HG02571 (cell line): ENCODE data around the gene ZNF227.
"Not testable (repeated sequence)": the region's sequence is repeated elsewhere in the genome, so short reads cannot be mapped to it uniquely, and the experiment has no call there.

Experiments used
- ATAC-seq: cut with Tn5 transposase; IDR thresholded peaks from one replicate; pipeline ENCODE4 v1.9.1; 2021; ENCODE audit warnings: mild to moderate bottlenecking, moderate library complexity; ENCODE audit not compliant: unreplicated experiment

The ZNF227 gene

GRCh38 chr19:44212250-44212865 lies at the start of gene ZNF227:
ZNF227 (plus strand) TSS chr19:44212532; CDS start chr19:44217793, 5,261 bp downstream.
- peak; percentile 76 for ATAC-seq

DNA sequence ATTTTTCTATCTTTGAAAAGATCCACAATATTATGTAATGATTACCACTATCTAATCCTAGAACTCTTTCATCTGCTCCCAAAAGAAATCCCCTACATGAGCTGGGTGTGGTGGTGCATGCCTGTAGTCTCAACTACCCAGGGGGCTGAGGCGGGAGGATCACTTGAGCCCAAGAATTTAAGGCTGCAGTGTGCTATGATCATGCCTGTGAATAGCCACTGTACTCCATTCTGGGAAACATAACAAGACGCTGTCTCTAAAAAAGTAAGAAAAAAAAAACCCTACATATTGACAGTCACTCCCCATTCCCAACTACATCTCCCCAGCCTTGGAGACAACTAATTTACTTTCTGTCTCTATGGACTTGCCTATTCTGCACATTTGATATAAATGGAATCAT lies 48.5 kb upstream of the ZNF227 start:
- no peak for ATAC-seq

DNA sequence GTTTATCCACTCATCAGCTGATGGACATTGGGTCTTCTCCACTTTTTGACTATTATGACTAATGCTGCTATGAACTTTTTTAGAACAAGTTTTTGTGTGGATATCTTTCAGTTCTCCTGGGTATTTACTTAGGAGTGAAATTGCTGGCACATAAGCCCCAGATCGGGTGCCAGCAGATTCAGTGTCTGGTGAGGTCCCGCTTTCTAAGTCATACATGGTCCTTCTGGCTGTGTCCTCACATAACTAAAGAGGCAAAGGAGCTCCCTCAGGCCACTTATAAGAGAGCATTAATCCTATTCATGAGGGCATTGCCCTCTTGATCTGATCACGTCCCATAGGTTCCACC lies 48.0 kb upstream of the ZNF227 start:
- ATAC-seq = no peak

- ATAC-seq = peak; percentile 92
Measured at GRCh38 chr19:44164673-44165512, 47.4 kb upstream of the ZNF227 start, which contains the start of gene ZNF226. ZNF226 (plus strand) TSS chr19:44165100; CDS start chr19:44170081, 4,981 bp downstream.

- ATAC-seq = not testable (repeated sequence)
Measured at GRCh38 chr19:44170660-44171059, 41.7 kb upstream of the ZNF227 start.

- ATAC-seq = no peak
Measured at GRCh38 chr19:44176590-44176989, 35.7 kb upstream of the ZNF227 start.

GRCh38 chr19:44180968-44181367 lies 31.4 kb upstream of the ZNF227 start:
- no peak for ATAC-seq

DNA sequence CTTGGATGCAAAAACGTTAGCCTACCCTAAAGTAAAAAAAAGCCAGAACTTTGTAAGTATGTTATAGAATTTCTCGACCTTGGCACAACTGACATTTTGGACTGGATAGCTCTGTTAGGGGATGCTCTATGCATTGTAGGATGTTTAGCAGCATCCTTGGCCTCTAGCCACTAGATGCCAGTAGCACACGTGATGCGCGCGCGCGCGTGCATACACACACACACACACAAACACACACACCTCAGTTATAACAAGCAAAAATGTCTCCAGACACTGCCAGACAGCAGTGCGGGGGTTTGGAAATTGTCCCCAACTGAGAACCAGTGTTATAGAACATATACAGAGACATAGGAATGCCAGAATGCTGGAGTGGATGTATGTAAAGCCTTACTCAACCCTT lies 30.2 kb upstream of the ZNF227 start:
- ATAC-seq = no peak

- ATAC-seq = no peak
Measured at GRCh38 chr19:44190020-44190419, 22.3 kb upstream of the ZNF227 start.

DNA sequence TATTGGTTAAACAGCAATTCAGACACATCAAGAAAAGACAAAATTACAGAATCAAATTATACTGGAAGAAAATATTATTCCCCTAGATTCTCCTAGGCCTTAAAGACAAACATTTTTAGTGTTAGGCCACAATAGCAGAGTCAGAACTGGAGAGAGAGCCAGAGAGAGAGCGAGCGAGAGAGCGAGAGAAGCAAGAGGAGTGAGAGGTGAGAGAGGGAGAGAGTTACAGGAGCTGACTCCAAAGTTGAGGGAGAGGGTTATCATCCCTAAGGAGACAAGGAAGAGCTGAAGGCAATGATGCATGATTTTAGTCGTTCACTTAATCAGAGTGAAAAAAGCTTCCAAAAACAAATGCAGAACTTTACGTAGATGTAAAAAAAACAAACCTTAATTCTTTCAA lies 20.2 kb upstream of the ZNF227 start:
- no peak for ATAC-seq

DNA sequence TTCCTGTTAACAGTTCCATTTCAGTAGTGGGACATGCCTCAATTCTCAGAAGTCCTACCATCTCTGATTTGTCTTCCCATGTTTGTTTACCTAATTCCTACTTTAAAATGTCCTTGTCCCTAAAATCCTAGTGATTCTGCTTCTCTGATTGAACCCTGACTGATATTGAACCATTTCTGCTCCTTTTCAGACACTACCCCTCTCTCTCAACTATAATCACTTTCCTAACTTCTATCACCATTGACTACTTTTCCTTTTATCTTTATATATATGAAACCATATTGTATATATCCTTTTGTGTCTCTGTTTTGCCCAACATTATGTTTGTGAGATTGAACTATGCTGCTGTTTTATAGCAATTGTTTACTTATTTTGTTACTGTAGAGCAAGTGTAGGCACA lies 15.6 kb upstream of the ZNF227 start:
- ATAC-seq = no peak

DNA sequence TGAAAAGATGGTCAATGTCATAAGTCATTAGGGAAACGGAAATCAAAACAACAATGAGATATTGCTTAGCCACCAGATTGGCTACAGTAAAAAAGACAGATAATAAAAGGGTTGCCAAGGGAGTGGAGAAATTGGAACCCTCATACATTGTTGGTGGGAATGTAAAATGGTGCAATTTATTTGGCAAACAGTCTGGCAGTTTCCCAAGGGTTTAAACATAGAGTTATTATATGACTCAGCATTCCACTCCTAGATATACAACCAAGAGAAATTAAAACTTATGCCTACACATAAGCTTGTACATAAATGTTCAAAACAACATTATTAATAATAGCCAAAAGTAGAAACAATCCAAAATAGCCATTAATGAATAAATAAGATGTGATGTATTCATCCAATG lies 9.9 kb upstream of the ZNF227 start:
- ATAC-seq = no peak

DNA sequence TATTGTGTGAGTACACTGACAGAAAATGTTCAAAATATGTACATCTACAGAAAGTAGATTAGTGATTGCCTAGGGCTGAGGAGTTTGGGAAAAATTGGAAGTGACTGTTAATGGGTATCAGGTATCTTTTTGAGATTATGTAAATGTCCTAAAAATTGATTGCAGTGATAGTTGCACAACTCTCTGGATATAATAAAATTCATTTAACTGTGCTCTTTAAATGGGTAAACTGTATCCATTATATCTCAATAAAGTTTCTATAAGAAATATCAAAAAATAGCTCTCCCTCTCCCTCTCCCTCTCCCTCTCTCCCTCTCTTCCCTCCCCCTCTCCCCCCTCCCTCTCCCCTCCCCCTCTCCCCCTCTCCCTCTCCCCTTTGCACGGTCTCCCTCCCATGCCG lies 9.4 kb upstream of the ZNF227 start:
- ATAC-seq = no peak

GRCh38 chr19:44203877-44204276 lies 8.5 kb upstream of the ZNF227 start:
- not testable (repeated sequence) for ATAC-seq

DNA sequence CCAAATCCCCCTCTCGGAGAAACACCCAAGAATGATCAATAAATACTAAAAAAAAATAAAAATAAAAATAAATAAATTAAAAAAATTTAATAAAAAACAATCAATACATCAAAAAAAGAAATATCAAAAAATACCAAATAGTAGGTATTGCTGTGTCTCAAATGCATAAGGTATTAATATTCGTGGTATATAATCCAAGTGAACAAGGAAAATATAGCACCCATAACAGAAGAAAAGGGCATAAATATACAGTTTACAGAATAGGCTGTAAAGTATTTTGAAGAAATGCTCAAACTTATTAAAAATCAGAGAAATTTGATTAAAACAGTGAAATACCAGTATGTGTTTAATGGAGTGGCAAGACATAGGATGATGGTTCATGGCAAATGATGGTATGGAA lies 7.6 kb upstream of the ZNF227 start:
- no peak for ATAC-seq

DNA sequence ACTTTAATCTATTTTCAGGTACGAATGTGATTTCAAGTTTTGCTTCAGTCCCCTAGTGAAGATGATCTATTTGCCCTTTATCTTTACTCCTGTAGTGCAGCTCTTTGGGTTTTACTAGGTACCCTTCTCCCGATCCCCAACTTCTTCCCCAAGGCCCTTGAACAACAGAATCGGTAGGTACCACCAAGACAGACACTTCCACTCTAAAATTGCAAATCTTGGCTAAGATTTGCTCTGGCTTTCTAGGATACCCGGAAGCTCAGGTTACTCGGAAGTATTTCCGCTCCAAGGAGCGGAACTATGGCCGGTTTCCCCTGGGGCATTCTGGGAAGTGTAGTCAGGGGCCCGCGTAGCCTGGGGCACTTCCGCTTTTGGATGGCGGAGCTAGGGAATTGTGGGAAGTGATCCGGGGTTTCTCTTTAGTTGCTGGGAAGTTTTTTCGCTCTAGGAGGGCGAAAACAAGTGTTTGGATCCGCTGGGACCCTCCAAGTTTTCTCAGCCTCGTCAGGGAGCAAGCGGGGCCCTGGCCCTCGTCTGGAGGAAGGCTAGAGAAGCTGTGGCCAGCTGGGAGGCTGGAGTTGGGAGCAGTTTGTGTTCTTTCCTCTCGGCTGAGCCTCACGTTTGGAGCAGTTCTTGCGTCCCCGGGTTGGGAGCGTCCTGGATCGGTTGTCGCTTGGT lies 5.1 kb upstream of the ZNF227 start:
- peak; percentile 89 for ATAC-seq

DNA sequence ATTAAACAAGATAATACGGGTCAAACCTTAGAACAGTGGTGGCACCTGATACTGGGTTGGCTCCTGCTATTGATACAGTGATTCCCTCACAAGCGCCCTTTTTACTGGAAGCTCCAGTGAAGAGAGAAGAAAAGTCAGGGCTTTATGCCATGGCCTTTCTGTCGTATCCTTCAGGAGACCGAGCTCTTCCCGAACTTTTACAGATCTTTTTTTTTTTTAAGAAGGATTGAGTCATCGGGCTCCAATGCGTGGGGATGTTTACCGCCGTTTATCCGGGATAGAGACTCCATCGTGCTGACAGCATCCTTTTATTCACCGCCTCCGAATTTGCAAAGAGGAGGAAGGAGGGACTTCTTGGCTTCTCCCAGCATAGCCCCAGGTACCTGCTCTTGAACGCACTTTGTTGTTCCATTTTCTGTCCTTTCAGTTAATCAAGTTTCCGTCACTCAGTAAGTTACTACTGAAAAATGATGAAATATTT lies 574 bp downstream of the ZNF227 start:
- peak; percentile 22 for ATAC-seq

DNA sequence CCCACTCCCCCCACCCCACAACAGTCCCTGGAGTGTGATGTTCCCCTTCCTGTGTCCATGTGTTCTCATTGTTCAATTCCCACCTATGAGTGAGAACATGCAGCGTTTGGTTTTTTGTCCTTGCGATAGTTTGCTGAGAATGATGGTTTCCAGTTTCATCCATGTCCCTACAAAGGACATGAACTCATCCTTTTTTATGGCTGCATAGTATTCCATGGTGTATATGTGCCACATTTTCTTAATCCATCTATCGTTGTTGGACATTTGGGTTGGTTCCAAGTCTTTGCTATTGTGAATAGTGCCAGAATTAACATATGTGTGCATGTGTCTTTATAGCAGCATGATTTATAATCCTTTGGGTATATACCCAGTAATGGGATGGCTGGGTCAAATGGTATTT lies 7.6 kb downstream of the ZNF227 start:
- ATAC-seq = not testable (repeated sequence)

DNA sequence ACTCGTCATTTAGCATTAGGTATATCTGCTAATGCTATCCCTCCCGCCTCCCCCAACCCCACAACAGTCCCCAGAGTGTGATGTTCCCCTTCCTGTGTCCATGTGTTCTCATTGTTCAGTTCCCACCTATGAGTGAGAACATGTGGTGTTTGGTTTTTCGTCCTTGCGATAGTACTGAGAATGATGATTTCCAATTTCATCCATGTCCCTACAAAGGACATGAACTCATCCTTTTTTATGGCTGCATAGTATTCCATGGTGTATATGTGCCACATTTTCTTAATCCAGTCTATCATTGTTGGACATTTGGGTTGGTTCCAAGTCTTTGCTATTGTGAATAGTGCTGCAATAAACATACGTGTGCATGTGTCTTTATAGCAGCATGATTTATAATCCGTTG lies 8.4 kb downstream of the ZNF227 start:
- ATAC-seq = not testable (repeated sequence)

- not testable (repeated sequence) for ATAC-seq
Measured at GRCh38 chr19:44221291-44221690, 9.0 kb downstream of the ZNF227 start.

- no peak for ATAC-seq
Measured at GRCh38 chr19:44228318-44228717, 16.0 kb downstream of the ZNF227 start.

- no peak for ATAC-seq
Measured at GRCh38 chr19:44232867-44233266, 20.5 kb downstream of the ZNF227 start.
